ENCODE measurements around the gene KIF11.
"Not testable (repeated sequence)": the region's sequence is repeated elsewhere in the genome, so short reads cannot be mapped to it uniquely, and the experiment has no call there.

Gene KIF11

DNA sequence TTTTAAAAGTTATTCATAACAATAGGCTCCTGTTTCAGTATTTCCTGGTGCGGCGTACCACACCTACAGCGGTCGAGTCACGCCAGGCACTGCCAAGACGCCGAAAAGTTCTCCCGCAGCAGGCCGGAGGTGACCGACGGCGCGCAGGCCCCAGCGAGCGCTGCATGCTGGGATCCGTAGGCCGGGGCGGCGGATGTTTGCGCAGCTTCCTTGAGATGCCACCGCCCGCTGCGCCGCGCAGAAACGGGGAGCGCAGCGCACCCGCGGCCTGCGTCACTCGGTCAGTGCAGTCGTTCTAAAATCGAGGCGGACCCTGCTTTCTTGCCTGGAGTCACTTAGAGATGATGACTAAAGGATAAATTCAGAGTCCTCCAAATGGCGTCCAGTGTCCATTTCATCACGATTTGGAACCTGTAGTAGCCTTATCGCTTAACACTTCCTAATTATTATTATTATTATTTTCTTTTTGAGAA lies 1.3 kb upstream of the KIF11 start:
- DNase-seq: peak; percentile 86

GRCh38 chr10:92593619-92594588 lies 974 bp downstream of the KIF11 start:
- no peak for DNase-seq

GRCh38 chr10:92595505-92595904 lies 2.6 kb downstream of the KIF11 start:
- no peak for DNase-seq

GRCh38 chr10:92598321-92598720 lies 5.4 kb downstream of the KIF11 start:
- no peak for DNase-seq

DNA sequence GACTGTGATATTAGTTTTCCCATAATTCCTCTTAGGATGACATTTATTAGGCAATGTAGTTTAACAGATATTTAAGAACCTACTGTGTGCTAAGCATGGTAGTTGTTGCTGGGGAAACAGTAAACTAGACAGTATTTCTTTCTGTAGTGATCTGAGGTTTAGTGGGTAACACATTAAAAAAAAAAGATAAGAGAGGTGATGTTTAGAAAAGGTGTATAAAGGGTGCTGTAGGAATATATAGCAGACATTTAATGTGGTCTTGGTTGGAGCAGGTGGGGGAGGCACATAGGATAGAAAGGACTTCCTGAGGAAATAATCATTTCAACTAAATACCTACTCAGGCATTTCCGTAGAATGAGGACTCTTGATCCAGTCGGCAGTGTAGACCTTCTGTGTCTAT lies 11.9 kb downstream of the KIF11 start:
- DNase-seq: no peak

DNA sequence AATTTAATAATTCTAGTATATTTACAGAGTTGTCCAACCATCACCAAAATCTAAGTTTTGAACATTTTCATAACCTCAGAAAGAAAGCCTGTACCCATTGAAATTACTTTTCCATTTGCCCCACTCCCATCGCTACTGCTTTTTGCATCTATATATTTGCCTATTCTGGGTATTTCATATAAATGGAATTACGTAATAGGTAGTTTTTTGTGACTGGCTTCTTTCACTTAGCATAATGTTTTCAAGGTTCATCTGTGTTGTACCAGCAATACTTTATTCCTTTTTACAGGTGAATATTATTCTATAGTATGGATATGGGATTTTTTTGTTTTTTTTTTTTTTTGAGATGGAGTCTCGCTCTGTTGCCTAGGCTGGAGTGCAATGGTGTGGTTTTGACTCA lies 22.6 kb downstream of the KIF11 start:
- no peak for DNase-seq

- DNase-seq: no peak
Observed at GRCh38 chr10:92619368-92619767, 26.4 kb downstream of the KIF11 start.

GRCh38 chr10:92627845-92628480 lies 35.0 kb downstream of the KIF11 start:
- DNase-seq: no peak

DNA sequence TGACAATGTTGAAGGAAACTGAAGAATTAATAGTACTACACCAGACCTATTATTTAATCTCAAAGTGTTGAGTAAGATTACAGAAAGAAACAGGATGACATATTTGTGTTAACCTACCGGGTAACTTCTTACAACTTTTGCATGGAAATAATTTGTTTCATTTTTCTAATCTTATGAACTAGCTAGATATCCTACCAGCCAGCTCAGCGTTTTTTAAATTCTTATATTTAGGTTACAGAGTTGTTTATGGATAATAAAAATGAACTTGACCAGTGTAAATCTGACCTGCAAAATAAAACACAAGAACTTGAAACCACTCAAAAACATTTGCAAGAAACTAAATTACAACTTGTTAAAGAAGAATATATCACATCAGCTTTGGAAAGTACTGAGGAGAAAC lies 37.0 kb downstream of the KIF11 start:
- no peak for DNase-seq

- DNase-seq: no peak
Observed at GRCh38 chr10:92638037-92638436, 45.1 kb downstream of the KIF11 start.

GRCh38 chr10:92640107-92640506 lies 47.2 kb downstream of the KIF11 start:
- DNase-seq: no peak

- DNase-seq: no peak
Observed at GRCh38 chr10:92641492-92641891, 48.6 kb downstream of the KIF11 start.

- no peak for DNase-seq
Observed at GRCh38 chr10:92644921-92645320, 52.0 kb downstream of the KIF11 start.

DNA sequence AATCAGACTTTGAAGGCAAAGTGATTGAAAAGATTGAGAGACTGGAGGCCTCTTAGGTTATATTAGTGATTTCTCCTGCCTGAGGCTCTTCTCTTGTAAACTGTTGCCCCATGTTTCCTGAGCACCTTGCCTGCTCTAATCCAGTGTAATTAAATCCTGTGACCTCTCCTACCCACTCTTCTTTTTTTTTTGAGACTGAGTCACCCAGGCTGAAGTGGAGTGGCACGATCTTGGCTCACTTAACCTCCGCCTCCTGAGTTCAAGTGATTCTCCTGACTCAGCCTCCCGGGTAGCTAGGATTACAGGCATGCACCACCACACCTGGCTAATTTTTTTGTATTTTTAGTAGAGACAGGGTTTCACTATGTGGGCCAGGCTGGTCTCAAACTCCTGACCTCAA lies 57.9 kb downstream of the KIF11 start:
- DNase-seq: not testable (repeated sequence)

DNA sequence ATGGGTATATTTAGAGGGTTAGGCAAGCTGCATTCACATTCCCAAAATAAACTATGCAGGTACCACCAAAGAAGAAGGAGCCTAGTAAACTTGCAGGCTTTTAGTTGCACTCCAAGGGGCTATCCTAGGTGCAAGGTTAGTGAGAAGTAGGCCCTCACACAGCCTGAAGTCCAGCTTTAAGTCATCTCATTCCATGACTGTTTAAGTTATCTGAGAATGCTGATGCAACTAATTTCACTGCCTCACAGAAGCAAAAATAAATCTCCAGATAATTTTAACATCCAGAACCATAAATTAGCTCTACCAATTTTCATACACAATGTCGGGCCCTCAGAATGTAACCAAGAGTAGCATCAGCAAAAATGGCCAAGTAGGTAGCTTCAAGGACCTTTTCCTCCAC lies 62.5 kb downstream of the KIF11 start:
- no peak for DNase-seq

DNA sequence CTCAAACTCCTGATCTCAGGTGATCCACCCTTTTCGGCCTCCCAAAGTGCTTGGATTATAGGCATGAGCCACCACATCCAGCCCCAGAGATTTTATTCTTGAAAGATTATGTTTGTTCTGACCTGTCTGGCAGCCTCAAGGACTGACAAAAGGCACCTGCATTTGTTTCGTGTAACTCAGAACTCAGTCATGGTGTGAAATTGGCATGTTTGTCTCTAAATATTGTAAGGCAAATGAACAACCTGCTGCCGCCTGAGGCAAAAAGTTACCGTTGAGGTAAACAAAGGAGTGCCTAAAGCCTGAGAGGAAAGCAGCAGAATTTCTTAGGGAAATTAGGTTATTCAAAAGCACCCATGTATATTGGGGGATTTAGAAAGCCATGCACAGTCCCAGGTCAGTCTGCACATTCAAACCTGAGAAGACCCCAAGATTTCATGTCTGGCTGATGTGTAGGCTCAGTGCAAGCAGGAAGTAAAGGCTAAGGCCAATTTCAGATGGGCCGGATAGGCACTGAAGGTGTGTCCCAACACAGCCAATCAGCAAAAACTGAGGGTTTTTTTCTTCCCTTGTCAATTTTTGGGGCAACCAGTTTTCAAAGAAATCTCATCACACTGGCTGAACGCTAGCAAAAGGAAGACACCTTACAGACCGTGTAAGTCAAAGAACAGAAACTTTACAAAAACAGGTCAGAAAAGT lies 63.5 kb downstream of the KIF11 start:
- DNase-seq: no peak

- DNase-seq: no peak
Observed at GRCh38 chr10:92657024-92657423, 64.1 kb downstream of the KIF11 start.

DNA sequence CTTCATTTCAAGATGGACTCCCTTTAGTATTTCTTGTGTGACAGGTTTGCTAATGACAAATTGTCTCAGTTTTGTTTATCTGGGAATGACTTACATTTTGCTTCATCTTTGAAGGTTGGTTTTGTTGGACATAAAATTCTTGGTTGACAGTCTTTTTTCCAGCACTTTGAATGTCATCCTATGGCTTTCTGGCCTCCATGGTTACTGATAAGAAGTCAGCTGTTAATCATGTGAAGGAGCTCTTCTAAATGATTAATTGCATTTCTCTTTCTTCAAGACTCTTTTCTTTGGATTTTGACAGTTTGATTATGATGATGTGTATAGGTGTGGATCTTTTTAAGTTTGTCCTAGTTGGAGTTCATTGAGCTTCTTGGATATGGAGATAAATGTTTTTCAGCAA lies 69.9 kb downstream of the KIF11 start:
- DNase-seq: no peak

DNA sequence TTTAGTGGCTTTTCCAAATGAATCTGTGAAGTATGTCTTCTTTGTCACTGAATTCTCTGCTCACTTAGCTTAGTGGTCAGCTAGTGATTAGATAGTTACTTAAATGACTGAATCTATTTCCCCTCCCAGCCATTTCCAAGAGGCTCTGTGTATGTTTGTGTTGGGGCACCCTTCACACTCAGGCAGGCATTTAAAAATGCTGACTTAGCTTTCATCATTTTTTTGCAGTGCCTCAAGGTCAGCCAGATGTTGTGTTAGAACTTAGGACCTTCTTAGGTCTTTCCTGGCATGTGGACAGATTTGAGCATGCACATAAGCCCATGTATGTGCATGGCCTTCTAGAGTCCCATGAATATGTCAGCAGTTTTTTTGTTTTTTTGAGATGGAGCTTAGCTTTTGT lies 71.4 kb downstream of the KIF11 start:
- DNase-seq: no peak

GRCh38 chr10:92667078-92667477 lies 74.1 kb downstream of the KIF11 start:
- DNase-seq: no peak

DNA sequence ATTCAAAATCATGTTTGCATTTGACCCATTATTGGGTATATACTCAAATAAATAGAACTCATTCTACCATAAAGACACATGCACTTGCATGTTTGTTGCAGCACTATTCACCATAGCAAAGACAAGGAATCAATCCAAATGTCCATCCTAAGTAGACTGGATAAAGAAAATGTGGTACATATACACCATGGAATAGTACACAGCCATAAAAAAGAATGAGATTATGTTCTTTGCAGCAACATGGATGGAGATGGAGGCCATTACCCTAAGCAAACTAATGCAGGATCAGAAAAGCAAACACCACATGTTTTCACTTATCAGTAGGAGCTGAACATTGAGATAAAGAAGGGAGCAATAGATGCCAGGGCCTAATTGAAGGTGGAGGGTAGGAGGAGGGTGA lies 84.8 kb downstream of the KIF11 start:
- DNase-seq: no peak

DNA sequence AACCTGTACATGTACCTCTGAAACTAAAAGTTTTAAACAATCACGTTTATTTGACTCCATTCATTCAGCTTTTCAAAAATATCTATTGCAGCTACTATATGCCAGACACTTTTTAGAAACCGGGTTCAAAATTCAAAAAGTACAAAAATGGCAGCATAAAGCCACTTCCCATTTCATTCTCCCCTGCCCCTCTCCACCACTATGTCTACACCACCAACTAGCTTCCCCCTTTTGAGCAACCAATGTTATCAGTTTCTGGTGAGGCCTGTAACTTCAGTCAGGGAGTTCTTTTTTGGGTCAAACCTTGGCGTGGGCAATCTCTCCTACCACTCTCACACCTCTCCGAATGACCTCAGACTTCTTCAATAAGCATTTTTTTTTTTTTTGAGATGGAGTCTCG lies 85.3 kb downstream of the KIF11 start:
- no peak for DNase-seq

DNA sequence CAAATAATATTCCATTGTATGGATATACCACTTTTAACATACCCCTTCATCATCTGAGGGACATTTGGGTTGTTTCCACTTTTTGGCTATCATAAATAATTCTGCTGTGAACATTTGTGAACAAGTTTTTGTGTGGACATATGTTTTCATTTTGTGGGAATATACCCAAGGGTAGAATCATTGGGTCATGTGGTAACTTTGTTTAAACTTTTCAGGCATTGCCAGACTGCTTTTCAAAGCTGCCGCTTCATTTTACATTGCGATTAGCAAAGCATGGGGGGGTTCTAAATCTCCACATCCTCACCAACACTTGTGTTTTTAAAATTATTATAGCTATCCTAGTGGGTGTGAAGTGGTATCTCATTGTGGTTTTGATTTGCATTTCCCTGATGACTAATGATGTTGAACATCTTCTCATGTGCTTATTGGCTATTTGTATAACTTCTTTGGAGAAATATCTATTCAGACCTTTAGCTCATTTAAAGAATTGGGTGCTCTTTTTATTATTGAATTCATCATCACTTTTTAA lies 88.4 kb downstream of the KIF11 start:
- no peak for DNase-seq

DNA sequence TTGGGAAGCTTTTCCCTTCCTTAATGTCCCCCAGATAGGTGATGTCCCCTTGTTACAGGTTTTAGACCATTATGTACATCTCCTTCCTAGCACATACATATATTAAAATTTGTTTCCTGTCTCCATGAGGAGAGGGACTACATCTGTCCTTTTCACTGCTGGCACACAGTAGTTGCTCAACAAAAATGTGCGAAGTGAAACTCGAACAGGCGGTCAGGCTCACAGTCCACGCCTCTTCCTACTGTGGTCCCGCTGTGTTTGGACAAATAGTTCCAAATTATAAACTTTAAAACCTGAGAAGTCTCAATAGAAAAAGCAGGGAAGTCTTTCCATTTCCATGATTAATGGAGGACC lies 95.6 kb downstream of the KIF11 start:
- no peak for DNase-seq

All from activated gamma-delta T cell treated with Interleukin-2 at 50 U/mL for 16 hours (primary cell).